ENCODE results near the gene VPS13A.
"Not testable (repeated sequence)": the region's sequence is repeated elsewhere in the genome, so short reads cannot be mapped to it uniquely, and the experiment has no call there.

VPS13A gene

DNA sequence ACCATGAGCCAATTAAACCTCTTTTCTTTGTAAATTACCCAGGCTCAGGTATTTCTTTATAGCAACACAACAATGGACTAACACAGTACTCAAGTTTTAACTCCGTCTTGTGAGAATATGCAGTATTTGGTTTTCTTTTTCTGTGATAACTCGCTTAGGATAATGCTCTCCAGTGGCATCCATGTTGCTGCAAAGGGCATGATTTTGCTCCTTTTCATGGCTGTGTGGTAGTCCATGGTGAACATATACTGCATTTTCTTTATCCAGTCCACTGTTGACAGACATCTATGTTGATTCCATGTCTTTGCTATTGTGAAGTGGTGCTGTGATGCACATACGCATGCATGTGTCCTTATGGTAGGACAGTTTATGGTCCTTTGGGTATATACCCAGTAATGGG lies 10.9 kb downstream of the VPS13A start:
- DNase-seq, result no peak

DNA sequence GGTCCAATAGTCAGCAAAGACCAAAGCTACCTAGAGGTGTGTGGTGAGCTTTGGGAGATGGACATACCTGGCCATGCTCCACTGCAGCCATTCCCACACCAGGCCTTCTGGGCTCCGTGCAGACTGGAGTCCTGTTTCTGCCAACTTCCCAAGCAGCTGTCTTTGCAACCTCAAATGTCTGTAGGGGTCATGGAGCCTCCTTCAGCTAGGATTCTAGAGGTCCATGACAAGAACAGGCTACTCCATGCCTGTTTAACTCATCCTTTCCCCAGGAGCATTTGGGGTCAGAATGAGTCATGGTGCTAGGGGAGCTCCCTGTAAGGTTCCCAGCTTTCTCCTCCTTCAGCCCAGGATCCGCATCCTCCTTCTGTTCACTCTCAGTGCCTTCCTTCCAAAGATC lies 17.1 kb downstream of the VPS13A start:
- no peak for DNase-seq

DNA sequence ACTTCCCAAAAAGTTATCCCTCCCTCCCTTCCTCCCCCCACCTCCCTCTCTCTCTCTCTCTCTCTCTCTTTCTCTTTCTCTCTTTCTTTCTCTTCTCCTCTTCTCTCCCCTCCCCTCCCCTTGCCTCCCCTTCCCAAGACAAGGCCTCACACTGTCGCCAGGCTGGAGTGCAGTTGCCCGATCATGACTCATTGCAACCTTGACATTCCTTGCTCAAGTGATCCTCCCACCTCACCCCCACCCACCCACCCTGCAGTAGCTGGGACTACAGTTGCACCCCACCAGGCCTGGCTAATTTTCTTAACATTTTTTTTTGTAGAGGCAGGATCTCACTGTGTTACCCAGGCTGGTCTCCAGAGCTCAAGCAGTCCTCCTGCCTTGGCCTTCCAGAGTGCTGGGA lies 32.8 kb downstream of the VPS13A start:
- DNase-seq, result no peak

DNA sequence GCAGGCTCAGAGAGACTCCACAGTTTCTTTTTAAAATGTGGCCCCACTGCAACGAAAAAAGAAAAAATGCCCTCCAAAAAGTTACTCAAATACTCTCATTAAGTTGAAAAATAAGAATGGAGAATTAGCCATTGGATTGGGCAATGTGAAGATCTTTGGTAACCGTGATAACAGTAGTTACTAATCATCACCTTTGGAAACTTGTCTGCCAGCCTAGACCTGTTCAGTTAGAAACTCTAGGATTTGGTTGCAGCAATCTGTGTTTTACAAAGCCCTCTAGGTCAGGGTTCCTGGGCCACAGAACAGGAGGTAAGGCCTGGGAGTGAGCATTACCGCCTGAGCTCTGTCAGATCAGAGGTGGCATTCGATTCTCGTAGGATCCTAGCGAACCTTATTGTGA lies 34.2 kb downstream of the VPS13A start:
- no peak for DNase-seq

DNA sequence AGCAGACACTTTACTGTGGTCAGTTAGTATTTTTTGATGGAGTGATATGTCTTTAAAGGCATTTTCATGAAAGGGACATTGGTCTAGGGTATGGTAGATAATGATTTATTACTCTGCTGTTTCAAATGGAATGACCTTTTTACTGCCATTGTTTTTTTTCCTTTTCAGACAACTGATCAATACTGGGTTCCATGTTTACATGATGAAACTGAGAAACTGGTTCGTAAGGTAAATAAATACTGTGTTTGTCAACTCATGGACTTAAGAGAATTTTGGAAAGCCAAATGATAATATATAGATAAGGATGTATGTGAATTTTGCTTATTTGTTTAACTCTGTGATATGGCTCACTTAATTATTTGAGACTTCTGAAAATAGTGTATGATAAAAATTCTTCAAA lies 35.5 kb downstream of the VPS13A start:
- DNase-seq, result no peak

DNA sequence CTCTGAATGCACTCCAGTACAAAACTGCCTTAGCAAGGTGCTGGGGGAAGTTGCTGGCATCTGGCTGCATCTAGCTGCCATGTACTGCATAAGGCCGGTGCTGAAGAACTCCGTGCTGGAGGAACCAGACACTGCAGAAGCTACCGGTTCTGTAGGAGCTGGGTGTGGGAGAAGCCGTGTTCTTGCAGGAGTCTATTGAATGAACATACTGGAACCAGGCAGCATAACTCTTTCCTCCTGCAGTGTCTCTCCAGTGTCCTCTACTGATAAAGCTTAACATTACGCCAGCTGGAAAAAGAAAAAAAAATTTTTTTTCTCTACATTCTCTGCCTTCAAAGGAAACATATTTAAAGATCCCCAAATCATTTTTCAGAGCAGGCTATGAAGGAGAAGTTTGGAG lies 38.5 kb downstream of the VPS13A start:
- DNase-seq, result no peak

DNA sequence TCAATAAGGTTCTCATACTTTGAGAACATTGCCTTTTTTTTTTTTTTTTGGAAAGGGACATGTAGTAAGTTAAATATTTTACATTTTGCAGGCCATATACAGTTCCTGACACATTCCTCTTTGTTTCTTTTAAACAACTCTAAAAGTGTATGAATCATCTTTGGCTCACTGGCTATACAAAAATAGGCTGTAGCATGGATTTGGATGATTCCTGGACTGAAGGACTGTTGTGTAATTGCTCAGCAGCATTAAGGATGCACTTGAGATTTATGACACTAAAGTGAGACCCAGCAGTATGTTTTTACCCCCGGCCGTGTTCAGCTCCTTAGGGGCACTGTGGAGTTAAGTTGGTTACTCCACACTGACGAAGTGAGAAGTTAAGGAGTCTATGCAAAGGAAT lies 41.3 kb downstream of the VPS13A start:
- no peak for DNase-seq

DNA sequence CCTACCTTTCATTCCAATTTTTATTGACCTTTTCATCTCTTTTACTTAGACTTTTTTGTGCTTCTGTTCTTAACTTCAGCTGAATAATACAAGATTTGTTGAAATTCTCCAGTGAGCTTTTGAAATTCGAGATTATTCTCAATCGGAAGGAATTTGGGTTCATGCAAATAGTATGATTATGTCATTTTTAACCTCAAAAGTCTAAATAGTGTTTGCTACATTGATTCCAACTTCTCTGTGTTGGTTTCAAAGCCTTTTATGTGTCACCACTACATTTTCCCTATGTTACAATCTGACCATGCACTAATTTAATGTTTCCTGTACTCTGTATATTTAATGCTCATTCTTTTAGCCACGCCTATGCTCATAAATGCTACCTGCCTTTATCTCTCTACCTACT lies 44.1 kb downstream of the VPS13A start:
- no peak for DNase-seq

DNA sequence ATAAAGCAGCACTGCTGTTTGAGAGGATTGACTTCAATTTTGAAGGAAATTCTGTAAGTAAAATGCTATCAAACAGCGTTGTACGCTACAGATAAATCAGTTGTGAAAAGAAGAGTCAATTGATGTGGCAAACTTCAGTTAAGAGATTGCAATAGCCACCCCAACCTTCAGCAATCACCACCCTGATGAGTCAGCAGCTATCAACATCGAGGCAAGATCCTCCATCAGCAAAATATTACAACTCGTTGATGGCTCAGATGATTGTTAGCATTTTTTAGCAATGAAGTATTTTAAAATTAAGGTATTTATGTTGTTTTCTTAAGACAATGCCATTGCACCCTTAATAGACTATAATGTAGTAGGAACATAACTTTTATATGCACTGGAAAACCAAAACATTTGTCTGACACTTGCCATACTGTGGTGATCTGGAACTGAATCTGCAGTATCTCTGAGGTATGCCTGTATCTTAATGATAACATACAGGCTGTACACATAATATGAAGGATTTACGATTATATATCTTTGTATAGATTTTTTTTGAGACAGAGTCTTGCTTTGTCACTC lies 47.5 kb downstream of the VPS13A start:
- no peak for DNase-seq

DNA sequence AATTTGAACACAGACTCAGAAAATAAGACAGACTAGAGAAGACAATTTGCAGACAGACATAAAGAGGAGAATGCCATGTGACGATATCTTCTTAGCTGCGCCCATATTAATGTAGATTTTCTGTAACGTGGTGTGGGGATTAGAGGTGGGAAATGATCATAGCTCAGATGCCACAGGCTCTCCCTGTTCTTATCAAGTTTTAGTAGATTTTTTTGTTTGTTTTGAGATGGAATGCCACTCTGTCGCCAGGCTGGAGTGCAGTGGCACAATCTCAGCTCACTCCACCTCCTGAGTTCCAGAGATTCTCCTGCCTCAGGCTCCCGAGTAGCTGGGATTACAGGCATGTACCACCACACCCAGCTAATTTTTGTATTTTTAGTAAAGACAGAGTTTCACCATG lies 59.4 kb downstream of the VPS13A start:
- DNase-seq, result no peak

DNA sequence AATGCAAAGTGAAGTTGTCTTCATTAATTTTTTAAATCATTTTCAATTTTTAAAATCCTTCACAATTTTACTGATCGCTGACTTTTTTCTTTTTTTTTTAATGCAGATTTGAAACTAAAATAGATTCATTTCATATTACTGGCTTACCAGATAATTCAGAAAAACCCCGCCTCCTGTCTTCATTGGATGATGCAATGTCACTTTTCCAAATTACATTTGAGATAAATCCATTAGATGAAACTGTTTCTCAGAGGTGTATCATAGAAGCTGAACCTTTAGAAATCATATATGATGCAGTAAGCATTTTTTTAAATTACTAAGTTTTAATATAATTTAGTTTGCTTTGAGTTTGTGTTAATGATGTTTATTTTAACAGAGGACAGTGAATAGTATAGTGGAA lies 60.6 kb downstream of the VPS13A start:
- no peak for DNase-seq

DNA sequence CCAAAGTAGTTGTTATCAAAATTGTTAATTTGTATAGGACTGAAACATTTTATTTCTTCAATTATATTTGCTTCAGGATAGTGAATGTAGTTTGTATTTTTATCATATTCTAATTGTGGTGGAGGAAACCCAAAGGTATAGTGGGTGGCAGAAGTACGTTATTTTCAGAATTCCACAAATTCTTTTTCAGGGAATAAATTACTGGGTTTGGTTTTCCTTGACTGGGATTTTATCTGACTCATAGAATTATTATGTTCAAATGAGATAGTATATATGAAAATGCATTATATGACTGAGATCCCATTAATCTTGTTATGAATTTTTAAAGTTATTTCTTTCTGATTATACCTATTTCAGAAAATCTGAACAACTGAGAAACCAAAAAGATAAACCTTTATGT lies 73.7 kb downstream of the VPS13A start:
- no peak for DNase-seq

DNA sequence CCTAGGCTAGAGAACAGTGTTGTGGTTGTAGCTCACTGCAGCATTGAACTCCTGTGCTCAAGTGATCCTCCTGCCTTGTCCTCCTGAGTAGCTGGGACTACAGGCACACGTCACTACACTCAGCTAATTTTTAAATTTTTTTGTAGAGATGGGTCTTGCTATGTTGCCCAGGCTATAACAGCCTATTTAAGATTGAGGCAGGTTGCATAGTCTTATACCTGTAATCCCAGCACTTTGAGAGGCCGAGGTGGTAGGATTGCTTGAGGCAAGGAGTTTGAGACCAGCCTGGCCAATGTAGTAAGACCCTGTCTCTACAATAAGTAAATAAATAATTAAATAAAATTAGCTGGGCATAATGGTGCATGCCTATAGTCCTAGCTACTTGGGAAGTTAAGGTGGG lies 79.9 kb downstream of the VPS13A start:
- no peak for DNase-seq

DNA sequence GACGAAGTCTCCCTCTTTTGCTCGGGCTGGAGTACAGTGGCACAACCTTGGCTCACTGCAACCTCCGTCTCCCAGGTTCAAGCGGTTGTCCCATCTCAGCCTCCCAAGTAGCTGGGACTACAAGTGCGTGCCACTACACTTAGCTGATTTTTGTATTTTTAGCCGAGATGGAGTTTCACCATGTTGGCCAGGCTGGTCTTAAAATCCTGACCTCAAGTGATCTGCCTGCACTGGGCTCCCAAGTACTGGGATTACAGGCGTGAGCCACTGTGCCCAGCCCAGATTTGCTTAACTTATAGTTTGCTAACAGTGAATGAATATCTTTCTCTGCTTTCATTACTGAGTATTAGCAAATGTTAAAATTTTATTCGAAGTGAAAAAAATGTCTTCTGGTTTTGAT lies 84.3 kb downstream of the VPS13A start:
- no peak for DNase-seq

DNA sequence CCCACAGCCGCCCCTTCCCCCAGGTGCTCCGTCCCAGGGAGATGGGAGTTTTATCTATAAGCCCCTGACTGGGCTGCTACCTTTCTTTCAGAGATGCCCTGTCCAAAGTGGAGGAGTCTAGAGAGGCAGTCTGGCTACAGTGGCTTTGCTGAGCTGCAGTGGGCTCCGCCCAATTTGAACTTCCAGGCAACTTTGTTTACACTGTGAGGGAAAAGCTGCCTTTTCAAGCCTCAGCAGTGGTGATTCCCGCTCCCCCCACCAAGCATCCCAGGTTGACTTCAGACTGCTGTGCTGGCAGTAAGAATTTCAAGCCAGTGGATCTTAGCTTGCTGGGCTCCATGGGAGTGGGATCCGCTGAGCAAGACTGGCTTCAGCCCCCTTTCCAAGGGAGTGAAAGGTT lies 90.4 kb downstream of the VPS13A start:
- not testable (repeated sequence) for DNase-seq

DNA sequence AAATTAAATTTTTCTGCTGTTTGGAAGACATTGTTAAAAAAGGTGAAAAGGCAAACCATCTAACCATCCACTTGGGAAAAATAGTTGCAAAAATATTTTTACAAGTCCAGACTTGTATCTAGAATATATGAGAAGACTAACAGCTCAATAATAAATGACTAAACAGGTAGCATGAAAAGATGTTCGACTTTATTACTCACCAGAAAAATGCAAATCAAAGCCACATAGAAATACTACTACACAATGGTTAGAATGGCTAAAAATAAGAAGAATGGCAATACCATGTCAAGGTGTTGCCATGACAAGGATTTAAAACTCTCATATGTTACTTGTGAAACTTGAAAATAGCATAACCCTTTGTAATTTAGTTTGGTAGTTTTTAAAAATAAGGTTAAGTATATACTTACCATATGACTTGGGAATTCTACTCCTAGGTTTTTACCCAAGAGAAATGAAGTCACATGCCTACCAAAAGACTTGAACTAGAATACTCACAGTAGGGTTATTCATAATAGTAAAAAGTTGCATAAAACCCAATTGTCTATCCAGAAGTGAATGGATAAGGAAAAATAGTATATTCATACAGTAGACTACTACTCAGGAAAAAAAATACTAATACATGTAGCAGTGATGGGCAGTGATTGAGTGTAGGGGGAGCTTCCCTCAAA lies 93.8 kb downstream of the VPS13A start:
- DNase-seq, result no peak

DNA sequence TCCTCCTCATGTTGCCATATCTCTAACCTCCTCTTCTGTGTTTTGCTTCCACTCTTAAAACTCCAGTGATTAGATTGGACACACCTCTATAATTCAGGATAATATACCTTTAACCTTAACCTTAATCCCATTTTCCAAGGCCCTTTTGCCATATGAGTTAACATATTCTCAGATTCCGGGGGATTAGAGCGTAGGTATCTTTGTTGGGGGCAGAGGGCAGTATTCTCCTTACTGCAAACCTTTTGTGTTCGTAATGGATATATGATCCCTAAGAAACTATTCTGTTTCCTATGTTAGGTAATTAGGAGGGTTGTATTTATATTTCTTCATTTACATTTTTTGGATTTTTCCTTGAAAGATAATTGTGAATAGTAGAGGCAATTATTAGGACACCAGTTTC lies 99.5 kb downstream of the VPS13A start:
- no peak for DNase-seq

DNA sequence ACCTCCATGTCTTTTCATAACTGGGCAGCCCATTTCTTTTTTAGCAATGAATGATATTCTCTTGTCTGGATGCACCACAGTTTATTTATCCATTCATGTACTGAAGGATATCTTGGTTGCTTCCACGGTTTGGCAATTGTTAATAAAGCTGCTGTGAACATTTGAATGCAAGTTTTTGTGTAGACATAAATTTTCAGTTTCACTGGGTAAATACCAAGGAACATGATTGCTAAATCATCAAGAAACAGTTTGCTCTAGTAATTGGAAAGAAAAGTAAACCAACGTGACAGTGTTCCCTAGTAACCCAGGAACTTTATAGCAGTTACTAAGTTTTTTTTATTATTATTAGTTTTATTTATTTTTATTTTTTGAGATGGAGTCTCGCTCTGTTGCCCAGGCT lies 100.4 kb downstream of the VPS13A start:
- DNase-seq, result no peak

DNA sequence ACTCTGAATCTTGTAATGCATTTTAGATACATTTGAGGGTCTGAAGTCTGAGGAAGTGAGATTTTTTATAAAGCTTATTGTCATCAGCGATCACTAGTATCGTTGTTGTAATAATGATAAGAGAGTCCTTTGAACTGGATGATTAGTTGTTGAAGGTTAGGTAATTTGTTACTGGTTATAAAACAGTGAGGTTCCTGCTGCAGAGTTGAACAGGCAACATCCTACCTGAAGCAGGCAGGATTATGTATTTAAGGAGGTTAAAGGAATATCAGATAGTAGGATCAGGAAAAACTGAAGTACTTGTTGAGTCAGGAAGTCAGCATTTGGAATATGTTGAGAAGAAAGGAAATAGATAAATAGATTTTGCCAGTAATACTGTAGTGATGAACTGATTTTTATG lies 106.7 kb downstream of the VPS13A start:
- DNase-seq, result no peak

DNA sequence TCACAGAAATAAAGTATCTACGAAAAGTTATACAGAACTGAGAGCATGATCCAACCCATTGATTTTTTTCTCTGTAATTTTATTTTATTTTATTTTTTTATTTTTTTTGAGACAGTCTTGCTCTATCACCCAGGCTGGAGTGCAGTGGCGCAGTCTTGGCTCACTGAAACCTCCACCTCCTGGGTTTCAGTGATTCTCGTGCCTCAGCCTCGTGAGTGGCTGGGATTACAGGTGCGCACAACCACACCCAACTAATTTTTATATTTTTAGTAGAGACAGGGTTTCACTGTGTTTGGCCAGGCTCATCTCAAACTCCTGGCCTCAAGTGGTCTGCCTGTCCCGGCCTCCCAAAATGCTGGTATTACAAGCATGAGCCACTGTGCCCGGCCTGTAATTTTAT lies 107.3 kb downstream of the VPS13A start:
- no peak for DNase-seq

DNA sequence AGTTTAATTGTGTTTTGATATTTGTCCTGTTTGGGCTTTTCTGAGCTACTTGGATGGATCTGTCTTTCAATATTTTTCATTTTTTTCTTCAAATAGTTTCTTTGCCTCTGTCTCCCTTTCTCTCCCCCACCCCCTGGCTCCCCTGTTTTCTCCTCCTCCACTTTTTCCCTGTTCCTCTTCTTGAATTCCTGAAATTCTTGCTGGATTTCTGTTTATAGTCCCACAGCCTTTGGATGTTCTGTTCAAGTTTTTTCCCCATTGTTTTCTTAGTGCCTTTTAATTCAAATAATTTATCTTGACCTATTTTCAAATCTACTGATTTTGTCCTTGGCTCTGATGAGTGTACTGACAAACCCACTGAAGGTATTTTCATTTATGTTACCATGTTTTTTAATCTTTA lies 113.0 kb downstream of the VPS13A start:
- no peak for DNase-seq

DNA sequence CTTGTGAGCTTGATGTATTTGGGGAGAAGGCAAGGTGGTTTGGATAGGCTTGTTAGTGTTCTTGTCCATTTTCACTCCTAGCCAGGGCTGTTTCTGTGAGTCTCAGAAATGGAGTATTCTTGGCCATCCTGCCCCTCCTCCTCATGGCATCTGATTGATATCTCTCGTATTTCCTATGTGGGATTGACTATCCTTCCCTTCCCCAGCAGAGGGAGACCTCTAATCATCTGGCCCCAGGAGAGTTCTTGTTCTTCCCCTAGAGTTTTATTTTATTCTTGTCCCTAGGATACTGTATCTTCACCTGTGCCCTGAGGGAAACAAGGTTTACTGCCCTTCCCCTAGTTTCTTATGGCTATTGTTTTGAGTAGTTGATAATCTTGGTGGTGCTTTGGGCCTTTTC lies 114.4 kb downstream of the VPS13A start:
- no peak for DNase-seq

DNA sequence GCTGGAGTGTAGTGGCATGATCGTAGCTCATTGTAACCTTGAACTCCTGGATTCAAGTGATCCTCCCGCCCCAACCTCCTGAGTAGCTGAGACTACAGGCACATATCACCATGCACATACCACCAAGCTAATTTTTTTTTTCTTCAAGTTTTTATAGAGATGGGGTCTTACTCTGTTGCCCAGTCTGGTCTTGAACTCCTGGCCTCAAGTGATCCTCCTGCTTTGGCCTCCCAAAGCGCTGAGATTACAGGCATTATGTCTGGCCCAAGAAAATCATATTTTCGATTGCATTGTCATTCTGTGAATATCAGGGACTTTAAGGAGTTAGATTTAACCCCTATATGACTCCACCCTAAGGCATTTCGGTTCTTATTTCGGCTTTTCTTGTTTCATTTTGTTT lies 116.6 kb downstream of the VPS13A start:
- DNase-seq, result no peak

DNA sequence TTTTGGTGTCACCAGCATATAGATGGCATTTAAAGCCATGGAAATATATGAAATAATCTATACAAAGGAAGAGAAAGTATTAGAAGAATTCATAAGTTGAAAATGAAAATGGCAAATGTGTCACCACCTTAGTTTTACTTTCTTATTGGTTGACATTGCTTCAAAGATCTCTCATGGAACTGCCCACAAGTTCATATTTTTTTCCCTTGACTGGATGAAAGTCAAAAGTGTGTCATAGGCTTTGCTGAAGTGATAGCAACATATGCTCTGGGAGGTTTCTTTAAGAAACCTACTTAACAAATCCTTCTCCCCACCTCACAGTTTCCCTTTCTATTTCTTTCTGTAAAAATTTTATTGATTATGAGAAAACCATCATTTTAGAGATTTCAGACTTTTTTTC lies 127.2 kb downstream of the VPS13A start:
- DNase-seq, result no peak

DNA sequence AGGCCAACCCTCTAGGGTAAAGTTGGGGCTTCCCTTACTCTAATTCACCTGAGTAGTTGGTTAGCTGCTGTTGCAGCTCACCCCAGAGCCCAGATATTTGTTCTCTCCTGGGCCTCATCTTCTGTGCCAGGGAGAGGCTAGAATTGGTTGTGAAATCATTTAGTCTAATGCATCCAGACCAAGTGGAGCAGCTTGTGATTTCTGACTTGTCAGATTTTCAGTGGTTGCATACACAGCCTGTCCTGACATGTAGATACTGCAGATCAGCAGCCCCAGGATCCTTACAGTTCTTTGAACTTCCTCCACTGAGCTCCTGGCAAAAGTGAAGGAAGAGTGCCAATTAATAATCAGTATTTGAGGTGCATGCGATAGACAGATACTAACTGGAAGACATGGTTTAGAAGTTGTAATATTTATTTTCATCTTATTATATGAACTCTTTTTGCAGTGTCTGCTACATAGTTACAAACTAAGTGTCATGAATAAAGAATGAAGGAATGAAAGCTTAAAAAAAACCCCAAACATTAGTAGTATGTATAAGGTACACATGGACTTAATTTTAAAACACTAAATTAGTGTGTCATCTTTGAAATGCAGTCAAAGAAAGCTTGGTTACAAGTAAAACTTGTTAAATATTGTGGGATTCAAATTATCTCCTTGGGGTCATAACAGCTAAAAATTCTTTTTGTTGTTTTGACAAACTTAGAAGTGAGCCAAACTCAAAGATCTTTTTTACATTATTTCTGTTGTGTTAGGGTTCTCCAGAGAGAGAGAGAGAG lies 128.5 kb downstream of the VPS13A start:
- no peak for DNase-seq
